Fibroblast of skin of left biceps (primary cell): Measurements from ENCODE around the gene TRPC6.
"Not testable (repeated sequence)": the region's sequence is repeated elsewhere in the genome, so short reads cannot be mapped to it uniquely, and the experiment has no call there.

Experiments used
- DNase-seq, 2 experiments: peaks; one replicate each; pipeline ENCODE4 v3.0.0-alpha.2; 2013; ENCODE audit warnings: low read depth in 2 of 2

The TRPC6 gene

DNA sequence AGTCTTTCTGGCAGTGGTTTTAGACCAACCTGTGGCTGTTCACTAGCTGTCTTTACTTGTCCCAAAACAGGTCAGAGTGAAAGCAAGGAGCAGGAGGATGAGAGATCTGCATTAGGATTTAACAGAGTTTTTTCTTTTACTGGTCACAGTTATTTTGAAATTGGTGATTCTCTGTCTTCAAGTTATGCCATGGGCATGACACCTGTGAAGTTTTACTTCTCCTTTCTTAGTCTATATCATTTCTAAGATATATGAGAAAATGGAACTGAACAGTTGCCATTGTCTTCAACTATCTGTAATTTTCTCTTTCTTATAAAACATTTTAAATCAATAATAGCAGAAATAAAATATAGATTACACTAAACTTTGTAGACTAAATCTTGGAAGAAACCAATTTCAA, 60.6 kb downstream of the TRPC6 start:
- no peak for DNase-seq

DNA sequence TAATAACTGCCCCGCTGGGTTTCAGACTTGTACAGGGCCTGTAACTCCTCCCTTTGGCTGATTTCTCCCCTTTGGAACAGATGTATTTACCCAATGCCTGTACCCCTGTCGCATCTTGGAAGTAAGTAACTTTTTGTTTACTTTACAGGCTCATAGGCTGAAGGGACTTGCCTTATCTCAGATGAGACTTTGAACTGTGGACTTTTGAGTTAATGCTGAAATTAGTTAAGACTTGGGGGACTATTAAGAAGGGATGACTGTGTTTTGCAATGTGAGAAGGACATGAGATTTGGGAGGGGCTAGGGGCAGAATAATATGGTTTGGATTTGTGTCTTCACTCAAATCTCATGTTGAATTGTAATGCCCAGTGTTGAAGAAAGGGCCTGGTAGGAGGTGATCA, 62.0 kb downstream of the TRPC6 start:
- no peak for DNase-seq

DNA sequence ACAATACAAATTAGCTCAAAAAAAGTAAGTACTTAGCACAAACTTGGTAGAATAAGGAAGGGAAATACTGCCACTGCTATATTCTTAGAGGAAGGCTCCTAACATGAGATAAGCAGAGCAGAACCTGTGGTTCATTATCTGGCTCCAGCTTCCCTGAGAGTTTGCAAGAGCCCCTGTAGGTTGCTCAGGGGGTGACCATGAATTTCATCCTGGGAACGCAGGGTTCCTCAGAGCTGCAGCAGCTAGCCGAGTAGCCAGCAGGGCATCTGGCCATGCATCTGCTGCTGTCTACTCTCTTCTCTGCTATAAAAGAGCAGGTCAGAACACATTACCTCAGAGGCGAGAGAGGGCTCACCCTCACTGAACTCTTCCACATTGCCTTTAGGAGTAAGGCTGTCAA, 67.3 kb downstream of the TRPC6 start:
- no peak for DNase-seq

DNA sequence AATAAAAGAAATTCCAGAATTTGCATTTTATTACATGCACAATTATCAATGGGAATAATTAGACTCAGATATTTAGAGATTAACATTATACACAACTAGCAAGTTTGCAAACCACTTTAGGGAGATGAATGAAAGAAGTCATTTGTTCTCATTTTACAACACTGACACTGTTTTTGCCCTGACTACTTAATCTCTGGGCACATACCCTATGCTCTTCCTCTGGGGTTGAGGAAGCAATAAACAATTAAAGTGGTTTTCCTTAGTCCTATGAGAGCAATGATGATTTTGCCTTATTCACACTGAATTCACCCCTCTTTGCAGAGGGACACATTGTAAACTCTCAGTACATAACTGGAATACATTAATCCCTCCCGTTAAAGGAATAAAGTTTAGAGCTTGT, 72.7 kb downstream of the TRPC6 start:
- DNase-seq = no peak

DNA sequence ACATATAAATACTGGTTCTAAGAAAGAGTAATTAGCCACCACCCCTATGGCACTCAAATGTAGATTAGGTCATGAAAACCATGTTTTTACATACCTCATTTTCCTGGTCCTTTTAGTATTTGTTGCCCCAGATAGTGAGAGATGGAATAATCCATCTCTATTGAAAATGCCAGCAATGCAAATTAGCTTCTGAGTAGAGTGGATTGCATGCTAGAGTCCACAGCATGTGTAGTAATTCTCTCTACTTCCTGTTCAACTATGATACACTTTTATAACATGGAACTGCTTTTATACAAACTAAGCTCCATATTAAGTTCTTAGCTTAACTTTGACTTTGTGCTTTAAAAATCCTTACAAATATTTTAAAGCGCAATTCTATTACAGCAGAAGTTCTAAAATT, 73.2 kb downstream of the TRPC6 start:
- DNase-seq = no peak

DNA sequence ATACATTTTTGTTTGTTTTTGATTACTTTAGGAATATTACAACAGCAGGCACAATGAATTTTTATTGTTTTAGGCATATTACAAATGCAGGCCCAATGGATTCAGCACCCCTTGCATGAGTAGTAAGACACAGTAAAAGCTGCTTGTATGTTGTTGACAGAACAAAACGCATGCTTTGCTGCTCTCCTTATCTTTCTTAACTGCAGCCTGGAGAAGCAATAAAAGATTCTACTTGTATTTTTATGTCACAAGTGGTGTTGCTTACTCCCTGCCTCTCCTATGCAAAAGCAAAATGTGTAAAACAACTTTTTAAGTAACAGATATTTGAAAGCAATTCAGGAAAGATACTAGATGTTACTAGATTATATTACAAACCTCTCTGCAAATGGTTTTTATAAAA, 73.9 kb downstream of the TRPC6 start:
- DNase-seq = no peak

DNA sequence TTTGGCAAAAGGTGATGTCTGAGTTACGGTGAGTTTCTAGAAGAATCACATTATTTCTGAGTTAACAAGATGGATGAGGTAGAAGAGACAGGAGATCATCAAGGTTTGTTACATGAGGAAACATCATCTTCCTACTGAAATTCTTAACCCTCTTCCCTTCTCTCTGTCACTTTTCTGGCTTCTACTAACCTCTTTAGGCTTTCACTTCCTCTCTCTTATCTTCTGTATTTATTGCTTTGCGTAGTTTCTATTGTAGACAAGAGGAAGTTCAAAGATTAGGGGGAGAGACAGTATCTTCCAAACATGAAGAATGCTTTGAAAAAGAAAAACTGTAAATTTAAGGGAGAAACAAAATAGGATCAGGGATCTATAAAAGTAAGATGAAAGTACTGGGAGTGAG, 75.4 kb downstream of the TRPC6 start:
- DNase-seq = no peak

DNA sequence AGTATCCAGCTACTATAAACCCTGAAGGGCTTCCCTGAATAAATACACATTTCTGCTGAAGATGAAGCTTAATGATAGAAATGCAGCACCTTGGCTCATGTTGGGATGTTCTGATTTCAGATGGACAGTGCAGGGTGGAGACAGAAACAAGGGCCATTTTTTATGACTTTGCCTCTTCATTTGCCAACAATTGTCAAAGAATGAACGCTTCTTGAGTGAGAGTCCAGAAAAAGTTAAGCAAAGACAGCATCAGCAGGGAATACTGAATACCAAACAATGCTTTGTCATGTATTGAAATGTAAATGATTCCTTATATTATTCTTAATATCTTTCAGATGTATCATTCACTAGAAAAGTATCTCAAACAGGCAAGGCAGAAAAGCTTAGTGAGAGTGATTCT, 84.9 kb downstream of the TRPC6 start:
- DNase-seq = no peak

DNA sequence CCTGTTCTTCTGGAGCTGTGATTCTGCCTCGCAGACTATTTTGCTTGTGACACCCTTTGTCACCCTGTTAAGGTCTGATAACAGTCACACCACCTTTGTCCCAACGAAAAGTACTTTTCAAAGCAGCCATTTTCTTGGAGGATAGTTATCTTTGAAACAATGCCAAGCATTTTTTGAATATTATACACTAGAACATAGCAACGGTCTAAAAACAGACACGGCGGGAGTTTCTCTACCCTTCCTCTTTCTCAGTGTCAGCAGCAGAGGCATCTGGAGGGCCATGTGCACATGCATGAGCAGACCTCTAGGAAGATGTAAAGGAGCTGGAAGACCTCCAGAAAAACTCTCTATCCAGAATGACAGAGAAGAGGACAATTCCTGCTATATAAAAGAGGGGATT, 86.5 kb downstream of the TRPC6 start:
- DNase-seq = no peak

DNA sequence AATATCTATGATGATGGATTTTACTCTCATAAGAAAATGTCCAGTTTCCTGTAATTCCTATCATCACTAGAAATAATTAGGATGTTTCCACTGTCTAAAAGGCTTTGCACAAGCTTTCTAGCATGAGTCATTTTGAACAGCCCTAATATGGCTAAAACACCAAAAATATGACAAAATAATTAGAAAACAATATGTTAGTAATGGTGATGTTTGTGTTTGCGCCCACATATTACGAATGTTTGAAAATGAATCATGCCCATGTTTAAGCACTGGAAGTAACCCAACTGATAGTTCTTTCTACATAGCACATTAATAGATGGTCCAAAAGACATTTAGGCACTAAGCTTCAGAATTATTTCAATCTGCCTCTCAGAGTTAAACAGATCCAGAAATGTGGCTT, 96.0 kb downstream of the TRPC6 start:
- peak; percentile 38 to 51 for DNase-seq

DNA sequence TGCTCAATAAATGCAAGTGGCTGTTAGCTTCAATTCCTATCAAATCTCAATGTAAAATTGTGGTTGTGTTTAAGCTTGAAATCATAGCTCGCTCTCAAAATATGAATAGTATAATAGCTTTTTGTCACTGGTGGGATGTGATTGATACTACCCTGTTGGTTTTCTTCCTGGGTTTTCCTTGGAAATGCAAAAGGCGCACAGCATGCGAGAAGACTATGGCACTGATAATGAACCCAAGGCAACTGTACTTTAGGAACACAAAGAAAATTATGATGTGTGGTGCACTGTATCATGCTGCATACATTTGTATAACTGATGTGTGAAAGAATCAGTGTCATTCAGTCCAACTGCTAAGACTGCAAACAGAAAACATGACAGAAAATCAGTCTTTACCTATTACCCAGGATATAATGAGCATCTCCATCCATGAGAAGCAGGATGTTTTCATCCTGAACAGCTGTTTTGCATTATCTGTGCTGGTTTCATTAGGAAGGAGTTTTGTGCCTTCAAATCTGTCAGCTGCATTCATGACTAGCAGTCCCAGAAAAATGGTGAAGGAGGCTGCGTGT, 101.2 kb downstream of the TRPC6 start:
- DNase-seq = no peak

DNA sequence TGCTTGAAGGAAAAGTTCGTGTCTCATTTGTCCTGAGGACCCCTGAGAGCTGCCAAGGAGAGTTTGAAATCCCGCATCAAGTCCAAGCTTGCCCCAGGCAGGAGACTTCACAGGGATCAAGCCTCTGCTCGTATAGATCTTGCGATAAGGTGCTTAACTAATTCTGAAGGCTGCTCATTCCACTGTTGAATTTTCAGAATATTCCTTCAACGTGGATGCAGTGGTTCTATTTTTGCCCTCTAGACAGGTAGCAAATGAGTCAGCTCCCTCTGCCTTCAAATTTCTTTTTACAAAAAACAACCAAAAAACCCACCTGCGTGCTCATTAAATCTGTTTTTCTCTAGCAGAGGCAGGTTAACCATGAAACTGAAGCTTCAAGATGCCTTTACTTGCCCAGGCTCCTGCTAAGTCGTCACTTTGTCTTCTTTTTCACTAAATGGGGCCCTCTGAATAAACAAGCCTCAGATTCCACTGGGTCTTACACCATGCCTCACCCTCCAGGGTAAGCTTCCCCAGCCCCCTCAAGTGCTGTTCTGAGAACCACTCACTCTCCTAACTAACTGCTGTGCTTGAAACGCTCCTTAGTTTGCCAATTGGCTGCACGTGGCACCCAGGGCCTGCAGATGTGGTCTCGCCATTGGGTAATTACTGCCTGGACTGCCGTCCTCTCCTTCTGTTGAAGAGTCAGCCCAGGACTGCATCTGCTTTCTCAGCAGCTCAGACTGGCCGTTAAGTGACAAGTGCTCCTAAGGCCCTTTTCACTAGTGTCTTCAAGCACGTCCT, 105.0 kb downstream of the TRPC6 start:
- no peak for DNase-seq

DNA sequence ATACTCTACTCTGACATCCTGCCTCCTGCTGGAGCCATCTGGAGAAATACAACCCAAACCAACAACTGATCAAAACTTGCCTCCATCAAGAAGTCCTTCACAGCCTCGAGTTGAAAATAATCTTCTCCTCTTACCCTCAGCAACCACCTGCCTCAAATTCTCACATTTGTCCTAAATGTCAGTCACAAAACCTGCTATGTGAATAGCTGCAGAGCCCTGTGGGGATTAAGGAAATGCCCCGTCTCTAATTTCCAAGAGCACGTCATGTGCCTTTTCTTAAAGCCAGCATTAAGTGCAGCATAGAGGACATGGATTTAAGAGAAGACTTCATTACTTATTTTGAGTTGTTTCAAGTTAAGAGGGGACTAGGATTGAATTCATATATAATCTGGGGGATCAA, 105.9 kb downstream of the TRPC6 start:
- no peak for DNase-seq

DNA sequence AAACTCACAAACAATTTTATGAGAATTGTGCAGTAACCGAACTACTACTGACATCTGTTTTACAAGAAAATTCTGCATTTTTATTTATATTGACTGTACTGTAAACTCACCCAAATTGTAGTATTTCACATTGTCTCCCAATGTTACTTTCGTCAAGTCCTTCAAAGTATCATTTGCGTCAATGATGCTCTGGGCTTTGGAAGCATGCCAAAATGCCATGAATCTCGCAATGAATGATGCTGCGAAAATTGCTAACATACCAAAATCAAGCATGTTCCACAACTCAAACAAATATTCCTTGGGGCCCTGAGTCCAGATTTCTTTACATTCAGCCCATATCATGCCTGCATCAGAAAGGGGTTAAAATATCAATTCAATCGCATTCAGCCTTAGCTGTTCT, 107.6 kb downstream of the TRPC6 start:
- DNase-seq = no peak

DNA sequence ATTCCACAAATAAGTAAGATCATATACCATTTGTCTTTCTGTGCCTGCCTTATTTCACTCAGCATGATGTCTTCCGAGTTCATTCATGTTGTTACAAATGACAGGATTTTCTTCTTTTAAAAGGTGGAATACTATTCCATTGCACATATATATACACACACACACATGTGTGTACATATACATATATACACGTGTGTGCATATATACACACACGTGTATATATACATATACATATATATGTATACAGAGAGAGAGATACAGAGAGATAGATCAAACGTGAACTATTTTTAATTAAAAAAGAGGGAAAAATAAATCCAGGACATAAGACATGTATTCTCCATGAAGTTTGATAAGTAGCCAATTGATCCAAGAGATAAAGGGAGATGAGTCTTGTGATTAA, 108.1 kb downstream of the TRPC6 start:
- no peak for DNase-seq

DNA sequence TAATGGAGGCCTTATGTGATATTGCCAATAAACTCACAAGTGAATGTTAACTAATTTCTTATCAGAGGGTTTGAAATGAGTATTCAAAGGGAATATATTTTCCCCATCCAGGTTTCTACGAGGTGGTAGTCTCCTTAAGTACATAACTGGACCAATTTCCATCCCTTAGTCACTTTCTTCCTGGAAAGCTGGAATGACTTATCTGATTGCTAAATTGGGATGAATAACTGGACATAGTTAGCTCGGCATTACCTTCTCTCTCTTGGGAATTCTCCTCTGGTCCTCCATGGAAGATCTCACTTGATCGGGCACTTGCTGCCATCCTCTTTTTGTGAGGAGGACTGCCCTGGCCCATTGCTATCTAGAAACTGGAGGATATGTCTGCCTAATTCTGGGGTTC, 109.1 kb downstream of the TRPC6 start:
- no peak for DNase-seq

DNA sequence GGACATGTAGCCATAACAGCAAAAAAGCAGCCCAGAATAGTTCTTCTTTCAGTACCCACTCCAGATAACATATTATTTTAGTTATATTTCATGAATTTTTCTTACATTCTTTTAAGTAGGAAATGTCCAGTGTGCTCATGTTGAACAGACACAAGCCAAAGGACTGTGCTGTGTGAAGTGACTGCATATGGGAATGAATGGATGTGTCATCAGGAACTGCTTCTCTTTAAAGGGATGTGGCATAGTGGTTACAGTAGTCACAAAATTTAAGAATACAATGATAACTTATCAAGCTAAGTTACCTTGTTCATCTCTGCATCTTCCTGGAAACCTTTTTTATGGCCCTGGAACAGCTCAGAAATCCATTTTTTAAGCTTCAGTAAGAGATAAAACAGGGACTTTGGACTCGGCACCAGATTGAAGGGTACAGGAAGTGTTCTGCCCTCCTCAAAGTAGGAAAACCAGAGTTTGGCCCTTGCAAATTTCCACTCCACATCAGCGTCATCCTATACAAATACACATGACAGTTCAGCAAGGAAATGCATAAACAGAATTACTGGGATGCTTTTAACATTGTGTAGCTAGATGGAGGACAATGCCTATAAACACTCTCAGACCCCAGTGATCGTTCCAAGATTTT, 112.8 kb downstream of the TRPC6 start:
- no peak for DNase-seq

DNA sequence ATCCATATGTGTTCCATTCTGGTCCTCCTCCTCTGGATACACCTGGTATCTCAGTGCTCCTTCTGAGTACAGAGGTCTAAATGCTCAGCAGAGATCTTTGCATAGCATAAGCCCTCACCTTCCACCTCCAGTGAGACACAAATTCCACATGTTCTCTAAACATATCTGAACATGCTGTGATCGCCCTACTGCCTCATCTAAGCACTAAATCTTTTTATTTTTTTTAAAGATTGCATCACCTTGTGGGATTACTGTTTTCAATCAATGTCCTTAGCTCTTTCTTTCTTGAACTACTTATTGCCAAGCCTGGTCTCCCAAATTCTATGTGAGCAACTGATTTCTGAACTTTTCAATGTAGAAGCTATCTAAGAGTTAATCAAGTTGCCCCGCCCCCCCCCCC, 113.4 kb downstream of the TRPC6 start:
- no peak for DNase-seq

DNA sequence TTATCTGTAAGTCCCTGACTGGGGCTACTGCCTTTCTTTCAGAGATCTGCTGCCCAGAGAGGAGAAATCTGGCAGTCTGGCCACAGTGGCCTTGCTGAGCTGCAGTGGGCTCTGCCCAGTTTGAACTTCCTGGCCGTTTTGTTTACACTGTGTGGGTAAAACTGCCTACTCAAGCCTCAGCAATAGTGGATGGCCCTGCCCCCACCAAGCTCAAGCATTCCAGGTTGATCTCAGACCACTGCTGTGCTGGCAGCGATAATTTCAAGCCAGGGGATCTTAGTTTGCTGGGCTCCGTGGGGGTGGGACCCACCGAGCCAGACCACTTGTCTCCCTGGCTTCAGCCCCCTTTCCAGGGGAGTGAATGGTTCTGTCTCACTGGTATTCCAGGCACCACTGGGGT, 117.5 kb downstream of the TRPC6 start:
- DNase-seq = no peak

DNA sequence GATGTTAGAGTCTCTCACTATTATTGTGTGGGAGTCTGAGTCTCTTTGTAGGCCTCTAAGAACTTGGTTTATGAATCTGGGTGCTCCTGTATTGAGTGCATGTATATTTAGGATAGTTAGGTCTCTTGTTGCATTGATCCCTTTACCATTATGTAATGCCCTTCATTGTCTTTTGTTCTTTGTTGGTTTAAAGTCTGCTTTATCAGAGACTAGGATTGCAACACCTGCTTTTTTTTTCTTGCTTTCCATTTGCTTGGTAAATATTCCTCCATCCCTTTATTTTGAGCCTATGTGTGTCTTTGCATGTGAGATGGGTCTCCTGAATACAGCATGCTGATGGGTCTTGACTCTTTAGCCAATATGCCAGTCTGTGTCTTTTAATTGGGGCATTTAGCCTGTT, 119.4 kb downstream of the TRPC6 start:
- not testable (repeated sequence) for DNase-seq

DNA sequence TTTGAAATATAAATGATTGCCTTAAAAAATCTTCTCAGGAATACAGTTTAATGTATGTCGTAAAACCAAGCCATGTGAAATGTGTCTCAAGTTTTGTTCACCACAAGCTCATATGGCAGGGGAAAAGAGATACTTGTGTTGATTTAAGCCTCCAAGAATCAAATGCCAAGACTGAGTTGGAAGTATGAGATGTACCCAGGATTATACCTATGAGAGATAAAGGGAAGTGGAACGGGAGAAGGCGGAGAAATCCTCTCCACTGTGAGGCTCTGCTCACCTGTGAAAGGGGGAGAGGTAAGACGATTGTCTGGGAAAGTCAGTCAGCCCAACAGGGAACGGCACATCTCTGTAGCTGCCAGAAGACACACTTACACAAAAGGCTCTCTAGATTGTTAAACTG, 124.8 kb downstream of the TRPC6 start:
- DNase-seq = no peak

DNA sequence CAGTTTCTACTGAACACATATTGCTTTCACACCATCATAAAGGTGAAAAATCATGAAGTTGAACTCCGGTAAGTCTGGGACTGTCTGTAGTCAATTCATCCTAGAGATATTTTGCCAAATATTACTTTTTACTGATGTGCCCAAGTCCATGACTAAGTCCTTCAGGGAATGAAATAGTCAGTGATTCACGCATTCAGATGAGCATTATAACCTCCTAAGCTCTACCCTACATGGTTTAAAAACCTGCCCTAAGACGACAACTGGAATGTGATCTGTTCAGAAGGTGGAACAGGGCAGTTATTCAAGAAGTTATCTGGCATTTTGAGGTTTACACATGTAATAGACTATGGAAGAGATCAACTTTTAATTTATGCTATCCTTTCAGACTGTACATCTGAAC, 125.6 kb downstream of the TRPC6 start:
- no peak for DNase-seq

DNA sequence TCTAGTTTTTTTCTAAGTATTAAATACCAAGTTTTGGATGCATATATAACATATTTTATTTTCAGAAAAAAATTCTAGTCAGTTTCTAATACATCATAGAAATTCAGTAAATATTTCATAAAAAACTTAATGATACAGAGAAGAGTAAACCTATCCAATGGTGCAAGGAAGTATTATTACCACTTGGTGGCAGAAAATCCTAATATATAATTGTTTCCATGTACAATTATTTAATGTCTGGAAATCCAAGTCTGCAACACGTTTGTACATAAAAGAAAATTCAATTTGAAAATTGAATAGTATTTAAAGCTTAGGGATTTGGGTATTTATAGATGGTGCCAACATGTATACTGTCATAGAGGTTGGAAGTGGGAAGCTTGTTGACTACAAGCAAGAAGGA, 127.0 kb downstream of the TRPC6 start:
- DNase-seq = no peak

DNA sequence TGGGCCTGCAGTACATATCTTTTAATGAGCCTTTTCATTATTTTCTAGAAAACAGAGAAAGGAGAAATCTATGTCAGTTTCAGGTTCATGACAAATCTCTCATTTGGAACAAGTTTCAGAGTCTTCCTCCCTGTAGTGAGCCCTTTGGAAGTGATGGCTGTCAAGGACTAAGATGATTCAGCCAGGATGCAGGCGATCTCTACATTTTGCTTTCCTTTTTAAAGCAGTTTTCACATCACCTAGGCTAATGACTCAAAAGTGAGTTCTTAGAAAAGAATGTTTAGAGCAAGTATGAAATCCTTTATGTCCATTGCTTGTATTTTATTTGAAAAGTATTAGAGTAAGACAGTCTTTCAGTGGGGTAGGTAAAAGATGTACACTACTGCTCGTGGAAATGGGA, 130.1 kb downstream of the TRPC6 start:
- no peak for DNase-seq
